Melanocyte of skin (primary cell): ENCODE data around the gene KRTAP20-3. TPM values are rescaled to one million over a fixed set of nuclear protein-coding genes. Genes with fewer than 3 reads are reported as not detected.

ENCODE experiments used
- small RNA-seq, 2 donors: library from RNA; depleted of rRNA; stranded (forward); fragments of <200 nt; gene quantifications; one replicate each; pipeline ENCODE3, GENCODE V24; 2012
- total RNA-seq, 2 donors: library from RNA; depleted of rRNA; stranded (reverse); fragments of >200 nt; gene quantifications; 2 replicates each; pipeline ENCODE4 v1.2.3, GENCODE V29; 2012

Gene KRTAP20-3
- not detected for total RNA-seq

DNA sequence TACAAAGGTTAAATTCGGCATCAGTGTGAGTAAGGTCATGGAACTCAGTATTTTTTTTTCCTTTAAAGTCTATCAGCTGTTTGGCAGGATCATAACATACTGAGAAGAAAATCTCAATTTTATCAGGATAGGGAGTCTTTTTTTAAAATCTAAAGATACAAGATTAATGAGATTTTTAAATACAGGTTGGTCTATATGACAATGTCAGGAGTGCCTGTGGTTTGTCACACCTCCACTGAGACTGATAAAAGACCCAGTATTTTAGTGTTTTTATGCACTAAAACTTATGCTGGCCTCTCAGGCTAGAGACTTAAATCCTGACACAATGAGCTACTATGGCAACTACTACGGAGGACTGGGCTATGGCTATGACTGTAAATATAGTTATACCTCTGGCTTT is at the start of gene KRTAP20-3:
Gene KRTAP20-3 (plus strand): TSS at position 301 of the 400 bp plus-strand sequence.

DNA sequence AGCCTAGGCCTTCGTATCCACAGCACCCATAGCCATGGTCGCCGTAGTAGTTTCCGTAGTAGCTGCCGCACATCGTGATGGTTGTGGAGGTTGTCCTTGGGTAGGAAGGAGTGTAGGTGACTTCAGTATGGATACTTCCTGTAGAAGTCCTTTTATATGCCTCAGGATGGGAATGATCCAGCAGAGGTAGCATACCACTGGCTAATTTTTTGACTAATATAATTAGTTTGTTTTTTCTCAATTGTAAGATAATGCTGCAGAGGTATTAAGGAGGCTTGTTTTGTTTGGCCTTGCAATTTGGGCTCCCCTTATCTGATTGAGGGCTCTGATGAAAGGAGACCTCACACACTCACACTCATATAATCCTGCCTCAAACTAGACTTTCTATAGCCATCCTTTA is 43.9 kb upstream of the KRTAP20-3 start, which contains the start of gene KRTAP6-2:
Gene KRTAP6-2 (minus strand): TSS at position 101 of the 400 bp plus-strand sequence. CDS start 28 bp downstream, at position 73.

DNA sequence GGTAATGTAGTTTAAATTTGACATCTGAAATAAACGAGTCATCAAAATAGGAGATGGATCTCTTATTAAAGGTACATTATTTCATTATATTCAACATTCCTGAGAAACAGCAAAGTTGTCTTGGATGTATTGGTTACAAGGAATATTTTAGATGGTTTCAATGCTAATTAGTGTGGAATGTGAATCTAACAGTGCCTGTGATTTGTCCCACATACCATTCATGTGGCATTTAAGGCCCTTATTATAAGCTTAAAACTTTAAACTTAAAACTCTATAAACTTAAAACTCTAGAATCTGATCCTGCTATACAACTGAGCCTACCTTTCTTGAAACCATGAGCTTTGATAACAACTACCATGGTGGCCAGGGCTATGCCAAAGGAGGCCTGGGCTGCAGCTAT is 41.9 kb upstream of the KRTAP20-3 start, which contains the start of gene KRTAP22-1:
Gene KRTAP22-1 (plus strand): TSS at position 301 of the 400 bp plus-strand sequence.

DNA sequence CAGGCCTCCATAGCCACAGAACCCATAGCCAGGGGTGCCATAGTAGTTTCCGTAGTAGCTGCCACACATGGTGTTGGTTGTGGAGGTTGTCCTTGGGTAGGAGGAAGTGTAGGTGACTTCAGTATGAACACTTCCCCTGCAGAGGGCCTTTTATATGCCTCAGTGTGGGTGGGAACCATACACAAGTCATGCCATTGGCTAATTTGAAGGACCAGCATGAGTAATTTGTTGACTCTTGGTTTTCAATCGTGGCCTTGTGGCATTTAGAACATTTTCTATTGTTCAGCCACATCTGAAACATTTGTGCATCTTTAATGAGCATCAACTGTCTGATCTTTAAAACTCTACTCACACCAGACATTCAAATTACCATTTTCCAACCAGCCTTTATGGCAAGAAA is 28.8 kb upstream of the KRTAP20-3 start, which contains the start of gene KRTAP6-1:
Gene KRTAP6-1 (minus strand): TSS at position 95 of the 400 bp plus-strand sequence. CDS start 26 bp downstream, at position 69.

DNA sequence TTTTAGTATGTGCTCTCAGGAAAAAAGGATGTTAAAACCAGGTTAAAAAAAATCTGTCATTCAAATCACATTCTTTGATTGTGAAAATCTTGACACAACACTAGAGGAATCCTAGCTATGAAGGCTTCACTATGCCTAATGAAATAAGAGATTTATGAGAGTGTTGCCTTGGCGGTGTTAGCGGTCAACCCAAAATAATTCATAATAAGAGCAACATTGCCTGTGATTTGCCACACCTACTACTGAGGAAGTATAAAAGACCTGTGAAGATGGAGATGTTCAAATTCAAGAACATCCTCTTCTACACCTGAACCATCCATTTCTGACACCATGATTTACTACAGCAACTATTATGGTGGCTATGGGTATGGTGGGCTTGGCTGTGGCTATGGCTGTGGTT is 26.5 kb upstream of the KRTAP20-3 start, which contains the start of gene KRTAP20-1:
Gene KRTAP20-1 (plus strand): TSS at position 301 of the 400 bp plus-strand sequence. CDS start 30 bp downstream, at position 331.

DNA sequence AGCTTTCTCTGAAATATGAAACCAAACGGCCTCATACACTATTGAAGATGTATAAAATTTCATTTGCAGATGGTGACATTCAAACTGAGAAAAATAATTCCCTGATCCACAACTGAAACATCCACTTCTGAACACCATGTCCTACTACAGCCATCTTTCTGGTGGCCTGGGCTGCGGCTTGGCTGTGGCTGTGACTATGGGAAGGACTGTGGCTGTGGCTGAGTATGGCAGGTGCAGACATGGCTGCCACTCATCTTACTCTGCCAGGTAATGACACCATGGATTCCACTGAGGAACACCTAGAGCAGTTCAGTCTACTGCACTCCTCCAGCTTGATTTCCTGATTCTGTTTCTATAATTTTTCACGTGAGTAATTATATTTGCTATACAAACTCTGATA is 22.1 kb upstream of the KRTAP20-3 start, which contains the start of gene KRTAP20-4:
Gene KRTAP20-4 (plus strand): TSS at position 106 of the 400 bp plus-strand sequence.

DNA sequence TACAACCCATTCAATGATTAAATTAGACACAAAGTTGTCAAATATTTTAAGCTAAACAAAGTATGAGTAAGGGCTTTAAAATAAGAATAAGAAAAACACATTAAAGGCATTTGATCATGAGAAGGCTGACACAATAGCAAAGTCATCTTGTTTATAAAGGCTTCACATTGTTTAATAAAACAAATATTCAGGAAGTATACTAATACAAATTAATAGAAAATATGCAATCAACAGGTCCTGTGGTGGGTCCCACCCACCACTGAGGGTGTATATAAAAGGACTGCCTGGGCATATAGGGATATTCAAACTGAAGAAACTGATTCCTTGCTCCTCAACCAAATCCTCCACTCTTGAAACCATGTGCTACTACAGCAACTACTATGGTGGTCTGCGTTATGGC is 7.8 kb upstream of the KRTAP20-3 start, which contains the start of gene KRTAP20-2:
Gene KRTAP20-2 (plus strand): TSS at position 301 of the 400 bp plus-strand sequence. CDS start 58 bp downstream, at position 359.

Small RNA genes within 50 kb of the gene (small RNA-seq; reads per million reads assigned to genes)
- gene KRTAP20-1, result 0 reads per million in 2 donors
- 0 reads per million in 2 donors for gene KRTAP20-3
- 0 reads per million in 2 donors for gene KRTAP20-4
- 0 reads per million in 2 donors for gene KRTAP22-1

Other genes starting within 250 kb of the KRTAP20-3 start
- gene KRTAP13-1, start 246.8 kb upstream of the KRTAP20-3 start, total RNA-seq, result not detected
- not detected for gene KRTAP13-3, start 216.9 kb upstream of the KRTAP20-3 start, total RNA-seq
- gene KRTAP13-4, start 212.6 kb upstream of the KRTAP20-3 start, total RNA-seq, result not detected
- not detected for gene KRTAP15-1, start 202.6 kb upstream of the KRTAP20-3 start, total RNA-seq
- gene KRTAP19-1, start 162.5 kb upstream of the KRTAP20-3 start, total RNA-seq, result 1 to 10 TPM in 1 of 2 donors, not detected in 1; 3.7 TPM
- gene KRTAP19-2, start 155.4 kb upstream of the KRTAP20-3 start, total RNA-seq, result not detected
- gene KRTAP19-3, start 150.9 kb upstream of the KRTAP20-3 start, total RNA-seq, result not detected
- gene KRTAP19-4, start 145.7 kb upstream of the KRTAP20-3 start, total RNA-seq, result not detected
- not detected for gene KRTAP19-5, start 140.7 kb upstream of the KRTAP20-3 start, total RNA-seq
- gene KRTAP19-6, start 101.0 kb upstream of the KRTAP20-3 start, total RNA-seq, result not detected
- not detected for gene KRTAP19-7, start 81.5 kb upstream of the KRTAP20-3 start, total RNA-seq
- not detected for gene KRTAP22-2, start 52.5 kb upstream of the KRTAP20-3 start, total RNA-seq
- not detected for gene KRTAP6-3, start 50.4 kb upstream of the KRTAP20-3 start, total RNA-seq
- not detected for gene KRTAP6-2, start 44.0 kb upstream of the KRTAP20-3 start, total RNA-seq
- gene KRTAP22-1, start 41.8 kb upstream of the KRTAP20-3 start, total RNA-seq, result not detected
- not detected for gene KRTAP6-1, start 28.9 kb upstream of the KRTAP20-3 start, total RNA-seq
- not detected for gene KRTAP20-1, start 26.4 kb upstream of the KRTAP20-3 start, total RNA-seq
- not detected for gene KRTAP20-4, start 22.2 kb upstream of the KRTAP20-3 start, total RNA-seq
- not detected for gene KRTAP20-2, start 7.7 kb upstream of the KRTAP20-3 start, total RNA-seq
- not detected for gene KRTAP21-3, start 75.9 kb downstream of the KRTAP20-3 start, total RNA-seq
- not detected for gene KRTAP21-2, start 104.4 kb downstream of the KRTAP20-3 start, total RNA-seq
- not detected for gene KRTAP21-1, start 112.6 kb downstream of the KRTAP20-3 start, total RNA-seq
- gene KRTAP8-1, start 170.4 kb downstream of the KRTAP20-3 start, total RNA-seq, result not detected
- gene KRTAP7-1, start 186.9 kb downstream of the KRTAP20-3 start, total RNA-seq, result not detected
- gene KRTAP11-1, start 238.7 kb downstream of the KRTAP20-3 start, total RNA-seq, result not detected